Measurements from ENCODE around the gene NOP10.

Gene NOP10

DNA sequence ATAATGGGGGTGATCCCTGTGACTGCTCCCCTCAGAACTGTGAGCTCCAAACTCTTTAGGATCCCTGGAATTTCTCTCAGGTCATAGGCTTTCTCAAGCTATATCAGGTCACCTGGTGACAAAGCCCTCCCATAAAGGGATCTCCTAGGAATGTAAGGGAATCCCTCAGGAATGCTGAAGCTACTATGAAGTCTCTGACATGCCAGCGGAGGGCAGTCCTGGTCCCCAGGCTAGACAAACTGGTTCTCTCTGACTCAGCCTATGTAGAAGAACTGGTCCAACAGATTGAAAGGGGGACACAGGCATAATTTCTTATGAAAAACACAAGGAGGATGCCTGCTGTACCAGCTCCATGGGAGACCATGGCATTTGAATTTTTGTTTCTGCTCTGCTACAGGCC, 17.4 kb upstream of the NOP10 start:
- Histone ChIP-seq H3K79me2 (ENCODE audit: insufficient read depth, low read depth) (peaks cover 8% of the 10 kb centered on the region; the same call in 1 of the 2 replicates), H3K4me2 (no peak overlapping the region), H3K36me3 (ENCODE audit: insufficient read depth) (no peaks in the 10 kb centered on the region), H3K4me1 (ENCODE audit: low read depth, poor library complexity, severe bottlenecking) (peaks cover 9% of the 10 kb centered on the region), H3K27me3 (ENCODE audit: insufficient read depth, low read depth) (no peaks in the 10 kb centered on the region), H3K4me3 (IDR thresholded peaks at IDR 0.05; ENCODE audit: insufficient read depth, low read depth, low read length) (no peak overlapping the region), H3K27ac (no peak overlapping the region), H2AFZ (ENCODE audit: low read depth) (no peak overlapping the region), H4K20me1 (ENCODE audit: insufficient read depth) (no peaks in the 10 kb centered on the region), H3K9ac (no peak overlapping the region)
- TF ChIP-seq, protein P1, sequence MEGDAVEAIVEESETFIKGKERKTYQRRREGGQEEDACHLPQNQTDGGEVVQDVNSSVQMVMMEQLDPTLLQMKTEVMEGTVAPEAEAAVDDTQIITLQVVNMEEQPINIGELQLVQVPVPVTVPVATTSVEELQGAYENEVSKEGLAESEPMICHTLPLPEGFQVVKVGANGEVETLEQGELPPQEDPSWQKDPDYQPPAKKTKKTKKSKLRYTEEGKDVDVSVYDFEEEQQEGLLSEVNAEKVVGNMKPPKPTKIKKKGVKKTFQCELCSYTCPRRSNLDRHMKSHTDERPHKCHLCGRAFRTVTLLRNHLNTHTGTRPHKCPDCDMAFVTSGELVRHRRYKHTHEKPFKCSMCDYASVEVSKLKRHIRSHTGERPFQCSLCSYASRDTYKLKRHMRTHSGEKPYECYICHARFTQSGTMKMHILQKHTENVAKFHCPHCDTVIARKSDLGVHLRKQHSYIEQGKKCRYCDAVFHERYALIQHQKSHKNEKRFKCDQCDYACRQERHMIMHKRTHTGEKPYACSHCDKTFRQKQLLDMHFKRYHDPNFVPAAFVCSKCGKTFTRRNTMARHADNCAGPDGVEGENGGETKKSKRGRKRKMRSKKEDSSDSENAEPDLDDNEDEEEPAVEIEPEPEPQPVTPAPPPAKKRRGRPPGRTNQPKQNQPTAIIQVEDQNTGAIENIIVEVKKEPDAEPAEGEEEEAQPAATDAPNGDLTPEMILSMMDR (conservative IDR thresholded peaks at IDR 0.05; ENCODE audit: low read depth, low read length) = no peak

DNA sequence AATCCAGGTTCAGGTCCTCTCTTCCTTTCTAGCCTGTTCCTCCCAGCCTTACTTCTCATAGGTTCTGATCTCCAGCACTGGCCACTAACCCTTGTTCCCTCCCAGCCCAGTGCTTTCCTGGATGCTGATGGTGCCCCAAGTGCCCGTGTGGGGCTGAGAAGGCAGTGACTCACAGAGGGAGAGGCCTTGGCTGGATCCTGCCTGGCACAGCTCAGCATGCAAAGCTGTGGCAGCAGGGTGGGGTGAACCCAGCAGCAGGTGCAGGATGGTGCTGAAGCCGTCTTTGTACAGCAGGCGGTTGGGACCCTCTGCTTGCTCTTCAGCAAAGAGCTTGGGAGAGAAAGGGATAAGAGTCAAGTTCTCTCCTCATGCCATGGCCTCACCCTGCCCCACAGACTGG, 16.5 kb upstream of the NOP10 start:
- Histone ChIP-seq H3K79me2 (ENCODE audit: insufficient read depth, low read depth) (no peaks in the 10 kb centered on the region), H3K4me2 (no peak overlapping the region), H2AFZ (ENCODE audit: low read depth) (no peak overlapping the region), H4K20me1 (ENCODE audit: insufficient read depth) (no peaks in the 10 kb centered on the region), H3K4me1 (ENCODE audit: low read depth, poor library complexity, severe bottlenecking) (peaks cover under 1% of the 10 kb centered on the region), H3K27ac (no peak overlapping the region), H3K36me3 (ENCODE audit: insufficient read depth) (no peaks in the 10 kb centered on the region), H3K4me3 (IDR thresholded peaks at IDR 0.05; ENCODE audit: insufficient read depth, low read depth, low read length) (no peak overlapping the region), H3K9ac (no peak overlapping the region), H3K27me3 (ENCODE audit: insufficient read depth, low read depth) (no peaks in the 10 kb centered on the region)
- TF ChIP-seq, protein P1 (conservative IDR thresholded peaks at IDR 0.05; ENCODE audit: low read depth, low read length) = no peak

DNA sequence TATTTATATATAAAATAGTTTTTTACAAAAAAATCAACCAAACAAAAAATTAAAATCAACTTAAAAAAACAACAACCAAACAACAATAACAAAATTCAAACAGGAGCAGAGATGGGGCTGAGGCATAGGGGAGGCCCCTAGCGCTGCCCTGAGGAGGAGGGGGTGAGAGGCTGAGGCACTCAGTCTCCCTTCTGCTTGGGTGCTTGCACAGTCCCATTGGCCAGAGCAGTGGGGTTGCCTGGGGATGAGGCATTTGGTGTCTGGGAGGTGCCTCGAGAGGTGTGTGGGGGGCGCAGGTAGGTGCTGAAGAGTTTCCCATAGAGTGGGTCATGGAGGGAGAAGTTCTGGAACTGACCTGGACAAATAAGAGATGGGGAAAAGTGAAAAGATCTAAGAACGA, 16.0 kb upstream of the NOP10 start:
- Histone ChIP-seq H3K4me2 (no peak overlapping the region), H3K27me3 (ENCODE audit: insufficient read depth, low read depth) (no peaks in the 10 kb centered on the region), H3K4me3 (IDR thresholded peaks at IDR 0.05; ENCODE audit: insufficient read depth, low read depth, low read length) (no peak overlapping the region), H3K36me3 (ENCODE audit: insufficient read depth) (no peaks in the 10 kb centered on the region), H3K79me2 (ENCODE audit: insufficient read depth, low read depth) (no peaks in the 10 kb centered on the region), H3K4me1 (ENCODE audit: low read depth, poor library complexity, severe bottlenecking) (no peaks in the 10 kb centered on the region), H4K20me1 (ENCODE audit: insufficient read depth) (no peaks in the 10 kb centered on the region), H2AFZ (ENCODE audit: low read depth) (no peak overlapping the region), H3K9ac (no peak overlapping the region), H3K27ac (no peak overlapping the region)
- TF ChIP-seq, protein P1 (conservative IDR thresholded peaks at IDR 0.05; ENCODE audit: low read depth, low read length) = no peak

DNA sequence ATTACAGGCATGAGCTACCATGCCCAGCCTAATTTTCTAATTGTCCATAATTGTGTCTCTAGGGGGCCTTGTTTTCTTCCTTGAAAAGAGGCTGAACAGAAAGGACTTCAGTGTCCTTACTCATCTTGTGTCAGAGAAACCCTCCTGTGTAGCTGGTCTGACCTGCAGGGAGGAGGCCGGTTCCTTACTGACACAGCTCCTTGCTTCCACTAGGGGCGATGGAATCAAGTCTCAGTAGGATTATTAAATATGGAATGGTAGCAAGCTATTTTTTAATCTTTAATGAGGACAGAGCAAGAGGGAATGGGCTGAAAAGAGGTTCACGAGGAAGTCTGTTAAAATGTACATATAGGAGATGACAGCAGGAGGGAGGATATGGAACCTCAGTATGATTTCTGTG, 15.4 kb upstream of the NOP10 start:
- no peaks in the 10 kb centered on the region for H4K20me1 ChIP-seq (ENCODE audit: insufficient read depth)
- no peak overlapping the region for H2AFZ ChIP-seq (ENCODE audit: low read depth)
- H3K9ac ChIP-seq = no peak overlapping the region
- H3K27ac ChIP-seq = no peak overlapping the region
- H3K27me3 ChIP-seq (ENCODE audit: insufficient read depth, low read depth) = no peaks in the 10 kb centered on the region
- no peak overlapping the region for H3K4me2 ChIP-seq
- no peaks in the 10 kb centered on the region for H3K4me1 ChIP-seq (ENCODE audit: low read depth, poor library complexity, severe bottlenecking)
- H3K79me2 ChIP-seq (ENCODE audit: insufficient read depth, low read depth) = no peaks in the 10 kb centered on the region
- TF ChIP-seq, protein P1 (conservative IDR thresholded peaks at IDR 0.05; ENCODE audit: low read depth, low read length) = no peak
- no peak overlapping the region for H3K4me3 ChIP-seq (IDR thresholded peaks at IDR 0.05; ENCODE audit: insufficient read depth, low read depth, low read length)
- H3K36me3 ChIP-seq (ENCODE audit: insufficient read depth) = no peaks in the 10 kb centered on the region
